GM12891 (cell line): ENCODE data around the gene TPD52L2.
"Not testable (repeated sequence)": the region's sequence is repeated elsewhere in the genome, so short reads cannot be mapped to it uniquely, and the experiment has no call there.

ENCODE experiments used
- POLR2A ChIP-seq: IDR thresholded peaks from 2 replicates; pipeline ENCODE4 v1.6.1; 2011; ENCODE audit warnings: low read depth, low read length, control low read depth
- POLR2AphosphoS5 ChIP-seq: IDR thresholded peaks from 2 replicates; pipeline ENCODE4 v1.6.1; 2011; ENCODE audit warnings: low read depth, low read length, control low read depth
- POU2F2 ChIP-seq: IDR thresholded peaks from 2 replicates; pipeline ENCODE4 v1.6.1; 2011; ENCODE audit warnings: low read depth, mild to moderate bottlenecking, control low read depth, low read length, moderate library complexity
- SPI1 ChIP-seq: IDR thresholded peaks from 2 replicates; pipeline ENCODE4 v1.6.1; 2011; ENCODE audit warnings: low read depth, low read length, control low read depth
- TAF1 ChIP-seq: IDR thresholded peaks from 2 replicates; pipeline ENCODE4 v1.6.1; 2011; ENCODE audit warnings: low read depth, low read length, control low read depth

- not testable (repeated sequence) for TF ChIP-seq POLR2AphosphoS5, POLR2A, TAF1, SPI1, POU2F2
These were observed 51.4 kb downstream of the TPD52L2 start for GRCh38 chr20:63916371-63916939.
